Muscle layer of duodenum (tissue), 2 donors: ENCODE data around the gene NOS1AP.

Experiments
- H3K27ac ChIP-seq: one replicate; pipeline ENCODE4 v1.7.0; 2013; ENCODE audit warnings: mild to moderate bottlenecking, low read length
- H3K27me3 ChIP-seq: one replicate; pipeline ENCODE4 v1.7.0; 2013; ENCODE audit warnings: low read depth, mild to moderate bottlenecking, control low read depth, low read length
- H3K36me3 ChIP-seq, 2 donors: one replicate each; pipeline ENCODE4 v1.7.0; 2013; ENCODE audit warnings: low read length in 2 of 2, control low read depth in 1 of 2, mild to moderate bottlenecking in 1 of 2; ENCODE audit not compliant: insufficient read depth in 2 of 2, control insufficient read depth in 1 of 2
- H3K4me1 ChIP-seq, 2 donors: one replicate each; pipeline ENCODE4 v1.7.0; 2013; ENCODE audit warnings: low read length in 2 of 2, mild to moderate bottlenecking in 2 of 2, control low read depth in 1 of 2, moderate library complexity in 1 of 2; ENCODE audit not compliant: insufficient read depth in 2 of 2, control insufficient read depth in 1 of 2
- H3K4me3 ChIP-seq, 2 donors: one replicate each; pipeline ENCODE4 v1.7.0; 2013; ENCODE audit warnings: low read length in 2 of 2, low read depth in 1 of 2, mild to moderate bottlenecking in 1 of 2
- H3K9me3 ChIP-seq, 2 donors: one replicate each; pipeline ENCODE4 v1.7.0; 2013; ENCODE audit warnings: low read length in 2 of 2, control low read depth in 1 of 2, mild to moderate bottlenecking in 1 of 2; ENCODE audit not compliant: control insufficient read depth in 1 of 2
- donor health status: healthy.

Gene NOS1AP

DNA sequence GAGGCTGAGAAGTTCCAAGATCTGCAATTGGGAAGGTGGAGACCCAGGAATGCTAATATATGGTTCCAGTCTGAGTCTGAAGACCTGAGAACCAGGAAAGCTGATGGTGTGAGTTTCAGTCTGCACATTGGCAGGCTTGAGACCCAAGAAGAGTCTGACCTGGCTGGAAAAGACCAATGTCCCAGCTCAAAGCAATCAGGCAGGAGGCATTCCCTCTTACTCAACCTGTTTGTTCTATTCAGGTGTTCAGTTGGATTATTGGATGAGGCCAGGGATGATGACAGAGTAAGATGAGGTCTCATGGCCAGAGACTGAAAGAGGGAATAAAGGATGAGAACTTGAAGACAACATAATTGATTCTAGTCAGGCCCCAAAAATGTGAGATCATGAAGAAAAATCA is 257.1 kb downstream of the NOS1AP start:
- Histone ChIP-seq H3K4me3 (no peak overlapping the region), H3K27ac (no peak overlapping the region), H3K4me1 (no peaks in the 10 kb centered on the region), H3K27me3 (no peaks in the 10 kb centered on the region), H3K36me3 (no peaks in the 10 kb centered on the region), H3K9me3 (no peaks in the 10 kb centered on the region)

DNA sequence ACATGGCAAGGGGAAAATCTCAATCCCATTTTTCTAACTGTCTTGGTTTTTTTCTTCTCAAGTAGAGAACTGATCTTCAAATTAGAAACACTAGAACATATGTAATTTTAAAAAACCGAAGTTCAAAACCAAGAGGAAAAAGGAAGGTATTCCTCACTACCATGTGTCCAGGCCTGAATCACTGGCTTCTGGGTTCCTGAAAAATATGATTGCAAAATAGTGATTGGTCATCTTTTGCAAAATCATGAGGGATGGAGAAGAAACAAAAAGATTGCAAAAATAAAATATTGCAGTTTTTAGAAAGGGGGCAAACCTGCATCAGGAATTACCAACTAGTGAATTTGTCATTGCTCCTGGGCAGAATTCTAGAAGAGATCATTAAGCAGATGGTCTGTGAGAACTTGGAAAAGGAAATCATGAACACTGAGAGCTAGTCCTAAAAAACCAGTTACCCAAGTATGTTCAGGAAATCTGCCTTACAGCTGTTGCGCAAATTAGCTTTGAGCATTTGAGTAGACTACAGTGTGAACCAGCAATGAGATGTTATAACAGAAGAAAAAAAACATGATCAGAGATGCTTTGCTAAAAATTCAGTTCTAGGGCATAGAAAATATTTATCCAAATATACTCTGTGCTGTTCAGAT is 257.8 kb downstream of the NOS1AP start:
- Histone ChIP-seq H3K36me3 (no peaks in the 10 kb centered on the region), H3K27ac (no peak overlapping the region), H3K4me1 (no peaks in the 10 kb centered on the region), H3K4me3 (no peak overlapping the region), H3K27me3 (no peaks in the 10 kb centered on the region), H3K9me3 (no peaks in the 10 kb centered on the region)

DNA sequence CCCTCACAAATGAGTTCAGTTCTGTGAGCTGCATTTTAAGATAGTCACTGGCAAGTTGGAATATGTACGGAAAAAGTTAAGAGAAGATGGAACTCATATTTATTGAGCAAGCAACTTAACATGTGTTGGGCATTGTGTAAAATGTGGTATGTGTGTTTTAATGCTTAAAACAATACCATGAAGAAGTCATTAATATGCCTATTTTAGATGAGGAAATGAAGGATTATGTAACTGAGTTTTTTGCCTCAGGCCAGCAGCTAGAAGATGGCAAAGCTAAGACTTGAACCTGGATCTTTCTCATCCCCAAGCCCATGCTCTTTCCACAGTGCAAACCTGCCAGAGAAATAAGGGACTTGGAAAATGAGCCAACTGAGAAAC is 258.3 kb downstream of the NOS1AP start:
- Histone ChIP-seq H3K27me3 (no peaks in the 10 kb centered on the region), H3K27ac (no peak overlapping the region)

DNA sequence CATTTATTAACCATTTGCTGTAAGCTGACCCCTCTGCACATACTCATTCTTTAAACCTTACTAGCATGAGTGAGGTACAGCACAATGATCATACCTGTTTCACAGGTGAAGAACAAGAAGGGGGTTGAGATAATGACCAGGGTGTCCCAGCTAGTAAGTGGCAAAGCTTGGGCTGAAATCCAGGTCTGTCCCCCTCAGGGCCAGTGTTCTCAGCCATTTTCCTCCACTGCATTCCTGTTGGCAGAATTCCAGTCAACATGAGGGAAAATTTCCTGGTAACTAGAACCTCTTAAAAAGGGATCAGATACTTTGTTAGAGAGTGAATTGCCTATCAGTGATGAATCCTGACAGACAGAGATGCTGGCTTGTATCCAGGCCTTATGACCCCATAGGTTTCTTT is 259.0 kb downstream of the NOS1AP start:
- no peak overlapping the region for H3K4me3 ChIP-seq

More for the DNA sequence above, 258.3 kb downstream of the NOS1AP start:
- Histone ChIP-seq H3K4me1 (no peaks in the 10 kb centered on the region), H3K36me3 (no peaks in the 10 kb centered on the region), H3K4me3 (no peak overlapping the region), H3K9me3 (no peaks in the 10 kb centered on the region)

DNA sequence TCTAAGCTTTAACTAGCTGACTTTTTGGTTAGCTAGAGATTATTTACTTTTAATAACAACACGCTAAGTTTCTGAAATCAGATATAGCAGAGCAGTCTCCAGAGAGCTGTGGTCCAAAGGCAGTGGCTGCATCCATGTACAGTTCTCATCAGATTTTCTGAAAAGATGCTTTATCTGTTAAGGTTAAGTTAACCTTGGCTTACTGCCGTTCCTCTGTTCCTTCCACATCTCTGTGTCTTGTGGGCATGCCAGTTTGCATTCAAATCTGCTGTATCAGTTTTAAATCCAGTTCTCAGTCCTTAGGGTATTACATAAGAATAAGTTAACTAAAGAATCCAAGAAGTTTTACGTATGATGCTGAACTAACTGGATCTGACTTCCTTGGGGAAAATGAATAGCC is 260.3 kb downstream of the NOS1AP start:
- no peaks in the 10 kb centered on the region for H3K9me3 ChIP-seq
- no peak overlapping the region for H3K4me3 ChIP-seq
- no peak overlapping the region for H3K27ac ChIP-seq
- no peaks in the 10 kb centered on the region for H3K36me3 ChIP-seq
- no peaks in the 10 kb centered on the region for H3K27me3 ChIP-seq
- H3K4me1 ChIP-seq, result no peaks in the 10 kb centered on the region

More for the DNA sequence above, 259.0 kb downstream of the NOS1AP start:
- Histone ChIP-seq H3K27me3 (no peaks in the 10 kb centered on the region), H3K4me1 (no peaks in the 10 kb centered on the region), H3K27ac (no peak overlapping the region), H3K36me3 (no peaks in the 10 kb centered on the region), H3K9me3 (no peaks in the 10 kb centered on the region)

GRCh38 chr1:162333991-162334390 is 264.5 kb downstream of the NOS1AP start:
- Histone ChIP-seq H3K27ac (no peak overlapping the region), H3K4me3 (no peak overlapping the region), H3K27me3 (no peaks in the 10 kb centered on the region), H3K36me3 (no peaks in the 10 kb centered on the region), H3K9me3 (no peaks in the 10 kb centered on the region), H3K4me1 (no peaks in the 10 kb centered on the region)

- H3K27me3 ChIP-seq, result no peaks in the 10 kb centered on the region
- H3K36me3 ChIP-seq, result no peaks in the 10 kb centered on the region
These were observed 265.6 kb downstream of the NOS1AP start for GRCh38 chr1:162335126-162335525.

DNA sequence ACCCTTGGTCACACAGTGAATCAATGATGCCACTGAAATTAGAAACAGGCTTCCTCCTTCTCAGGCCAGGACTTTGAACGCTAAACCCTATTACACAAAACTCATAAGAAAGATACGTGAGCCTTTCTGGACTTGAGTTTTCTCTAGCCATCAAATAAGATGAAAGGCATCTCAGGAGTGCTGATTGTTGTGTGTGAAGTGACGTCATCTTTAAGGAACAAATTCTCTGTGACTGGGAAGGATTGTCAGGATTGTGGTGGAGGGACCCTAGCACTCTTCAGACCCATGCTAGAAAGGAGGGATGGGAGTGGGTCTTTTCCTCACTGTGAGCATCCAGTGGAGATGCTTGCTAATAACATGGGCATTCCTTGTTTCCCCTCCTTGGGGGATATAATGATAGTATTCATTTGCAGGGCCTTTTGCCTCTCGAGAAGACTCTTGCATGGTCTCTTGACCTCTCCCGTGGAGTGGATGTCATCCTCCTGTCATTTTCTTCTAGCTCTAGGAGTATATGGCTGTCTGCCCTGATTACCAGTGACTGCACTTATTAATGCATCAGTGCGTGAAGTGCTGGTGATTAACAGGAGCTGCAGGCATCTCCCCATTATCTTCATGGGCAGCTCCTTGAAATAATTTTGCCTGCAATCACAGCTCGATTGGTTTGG is 267.3 kb downstream of the NOS1AP start:
- H3K27ac ChIP-seq, result no peak overlapping the region
- H3K36me3 ChIP-seq, result no peaks in the 10 kb centered on the region
- H3K4me3 ChIP-seq, result no peak overlapping the region
- H3K27me3 ChIP-seq, result no peaks in the 10 kb centered on the region
- no peaks in the 10 kb centered on the region for H3K4me1 ChIP-seq
- no peaks in the 10 kb centered on the region for H3K9me3 ChIP-seq

More at GRCh38 chr1:162335126-162335525, 265.6 kb downstream of the NOS1AP start:
- Histone ChIP-seq H3K4me1 (no peaks in the 10 kb centered on the region), H3K27ac (no peak overlapping the region), H3K4me3 (no peak overlapping the region), H3K9me3 (no peaks in the 10 kb centered on the region)

DNA sequence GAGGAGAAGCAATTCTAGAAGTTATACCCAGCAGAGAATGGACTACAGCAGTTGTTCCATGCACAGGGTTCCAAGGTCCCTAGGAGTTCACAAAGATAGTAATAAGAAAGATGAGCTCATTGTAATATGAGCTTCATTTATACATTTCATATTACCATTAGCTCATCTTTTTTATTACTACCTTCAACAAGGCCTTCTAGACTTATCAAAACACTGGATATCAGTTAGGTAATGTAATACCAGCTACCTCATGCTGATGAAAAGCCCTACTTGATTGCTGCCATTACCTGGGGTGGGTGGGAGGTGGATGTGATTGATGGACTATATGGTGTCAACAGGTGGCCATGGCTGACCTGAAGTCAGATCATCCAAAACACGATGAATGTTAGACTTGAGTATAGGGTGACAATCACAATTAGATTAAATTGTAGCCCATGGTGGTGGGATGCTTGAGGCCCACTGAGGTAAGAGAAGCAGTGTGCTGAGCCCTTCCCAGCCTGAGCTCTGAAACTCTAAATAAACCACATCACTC is 273.0 kb downstream of the NOS1AP start:
- H3K27me3 ChIP-seq, result no peaks in the 10 kb centered on the region
- H3K27ac ChIP-seq, result no peak overlapping the region
- H3K4me1 ChIP-seq, result no peaks in the 10 kb centered on the region
- H3K9me3 ChIP-seq, result no peaks in the 10 kb centered on the region
- no peaks in the 10 kb centered on the region for H3K36me3 ChIP-seq
- H3K4me3 ChIP-seq, result no peak overlapping the region

DNA sequence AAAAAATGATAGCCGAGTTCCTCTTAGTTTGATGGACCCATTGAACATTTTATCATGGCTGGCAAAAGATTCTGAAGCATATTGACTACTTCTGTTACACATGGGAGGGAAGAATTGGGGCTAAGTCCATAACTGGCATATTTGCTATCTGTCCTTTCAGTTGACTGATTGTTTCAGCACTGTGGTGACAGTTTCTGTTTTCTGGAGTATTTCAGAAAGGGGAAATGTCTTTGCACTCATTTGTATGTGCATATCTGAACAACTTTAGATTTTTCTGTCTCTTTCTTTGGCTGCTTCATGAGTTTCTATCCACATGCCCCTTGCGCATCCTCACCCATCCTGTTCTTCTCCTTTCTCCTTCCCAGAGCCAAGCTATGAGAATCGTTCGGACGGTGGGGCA is 274.0 kb downstream of the NOS1AP start:
- no peak overlapping the region for H3K27ac ChIP-seq
- H3K9me3 ChIP-seq, result no peaks in the 10 kb centered on the region

DNA sequence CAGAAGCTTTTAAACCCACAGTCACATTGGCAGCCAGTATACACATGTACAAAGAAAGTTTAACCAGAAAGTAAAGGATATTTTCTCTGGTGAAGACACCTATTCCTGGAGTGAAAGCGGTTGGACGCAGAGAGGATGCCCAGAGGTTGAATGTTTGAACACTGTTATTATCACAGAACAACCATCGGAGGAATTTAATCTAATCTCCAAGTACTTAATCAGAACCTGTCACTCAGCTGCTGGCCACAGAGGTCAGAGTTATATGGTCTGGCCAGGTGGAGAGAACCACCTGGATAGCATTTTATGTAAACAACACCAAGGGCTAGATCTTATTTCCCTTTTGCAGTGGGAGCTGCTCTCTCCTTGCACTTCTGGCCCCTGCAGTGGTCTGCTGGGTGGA is 277.8 kb downstream of the NOS1AP start:
- H3K4me3 ChIP-seq, result no peak overlapping the region
- H3K9me3 ChIP-seq, result no peaks in the 10 kb centered on the region
- H3K4me1 ChIP-seq, result peaks cover 0 to 5% of the 10 kb centered on the region in 2 donors
- H3K27ac ChIP-seq, result no peak overlapping the region
- H3K36me3 ChIP-seq, result no peaks in the 10 kb centered on the region
- no peaks in the 10 kb centered on the region for H3K27me3 ChIP-seq

More for the DNA sequence above, 274.0 kb downstream of the NOS1AP start:
- Histone ChIP-seq H3K36me3 (no peaks in the 10 kb centered on the region), H3K4me1 (no peaks in the 10 kb centered on the region), H3K27me3 (no peaks in the 10 kb centered on the region), H3K4me3 (no peak overlapping the region)
